ENCODE measurements around the gene CXCL16. TPM values are rescaled to one million over a fixed set of nuclear protein-coding genes. Genes with fewer than 3 reads are reported as not detected.

Gene CXCL16
- total RNA-seq, 1 experiment from 2014 or later, result 44.8 TPM

DNA sequence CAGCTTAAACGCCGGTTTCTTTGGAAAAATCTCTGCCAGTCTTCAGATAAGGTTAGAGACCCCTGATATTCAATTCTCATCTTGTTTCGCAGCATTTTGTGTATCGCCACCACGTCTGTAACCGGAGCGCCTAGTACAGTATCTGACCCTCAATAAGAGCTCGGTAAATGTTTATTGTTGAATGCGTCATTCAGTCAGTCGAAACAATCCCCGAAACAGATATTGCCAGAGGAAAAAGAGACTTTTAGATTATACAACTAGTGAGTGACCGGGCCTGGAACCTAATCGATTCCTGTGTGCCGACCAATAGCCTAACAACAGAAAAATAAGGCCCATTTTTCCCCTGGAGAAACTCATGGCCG, 36.4 kb downstream of the CXCL16 start:
- H3K36me3 ChIP-seq (ENCODE audit: control insufficient read depth in 1 of 2, insufficient read depth in 2 of 2, low read length in 2 of 2), result no peaks in the 10 kb centered on the region
- BruUV-seq (replicated peaks), result no TSS peak
- peak overlapping the region; percentile 100 for H3K9ac ChIP-seq (ENCODE audit: low read length)
- peak overlapping the region; percentile 96 for H3K4me2 ChIP-seq (ENCODE audit: low read length)
- no peak for ATAC-seq
- H3K9me2 ChIP-seq (ENCODE audit: insufficient read depth), result no peaks in the 10 kb centered on the region
- ChIA-PET RAD21 (ENCODE audit: low non-redundant PET in 1 of 2, low total read pairs in 2 of 2, uncharacterized antibody in 2 of 2, unreplicated experiment in 2 of 2) (no interaction called here), CTCF (no interaction called here), POLR2A (no interaction called here)
- intact Hi-C loops (cut with micrococcal nuclease), result no loop called here
- TF ChIP-seq SRF (IDR thresholded peaks at IDR 0.05; ENCODE audit: low read depth) (no peak), SIN3A (IDR thresholded peaks at IDR 0.05; ENCODE audit: low read depth) (no peak), CEBPB (IDR thresholded peaks at IDR 0.05; ENCODE audit: low read depth) (no peak), EZH2phosphoT487 (IDR thresholded peaks at IDR 0.05; ENCODE audit: borderline replicate concordance) (no peak), JUND (IDR thresholded peaks at IDR 0.05) (no peak), EGR1 (IDR thresholded peaks at IDR 0.05; ENCODE audit: low read depth) (no peak), POLR2AphosphoS5 (IDR thresholded peaks at IDR 0.05; ENCODE audit: low read depth, low read length) (no peak), RAD21 (IDR thresholded peaks at IDR 0.05; ENCODE audit: low read depth) (no peak), ZFX (IDR thresholded peaks at IDR 0.05) (no peak), POLR2A (IDR thresholded peaks at IDR 0.05; ENCODE audit: borderline replicate concordance, extremely low read depth, insufficient read depth, insufficient read length) (no peak), FOSL1 (IDR thresholded peaks at IDR 0.05; ENCODE audit: low read depth) (no peak), ATF3 (IDR thresholded peaks at IDR 0.05) (no peak), EZH2 (IDR thresholded peaks at IDR 0.05) (no peak), SP1 (IDR thresholded peaks at IDR 0.05; ENCODE audit: low read depth) (no peak), CBX3 (IDR thresholded peaks at IDR 0.05; ENCODE audit: low read depth) (no peak), TCF7L2 (IDR thresholded peaks at IDR 0.05; ENCODE audit: borderline replicate concordance, extremely low read depth, insufficient read depth, insufficient read length) (no peak), ELF1 (IDR thresholded peaks at IDR 0.05; ENCODE audit: borderline replicate concordance, low read depth) (no peak)
- TF ChIP-seq, protein P1, sequence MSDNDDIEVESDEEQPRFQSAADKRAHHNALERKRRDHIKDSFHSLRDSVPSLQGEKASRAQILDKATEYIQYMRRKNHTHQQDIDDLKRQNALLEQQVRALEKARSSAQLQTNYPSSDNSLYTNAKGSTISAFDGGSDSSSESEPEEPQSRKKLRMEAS (IDR thresholded peaks at IDR 0.05), result no peak
- TF ChIP-seq, protein P2, sequence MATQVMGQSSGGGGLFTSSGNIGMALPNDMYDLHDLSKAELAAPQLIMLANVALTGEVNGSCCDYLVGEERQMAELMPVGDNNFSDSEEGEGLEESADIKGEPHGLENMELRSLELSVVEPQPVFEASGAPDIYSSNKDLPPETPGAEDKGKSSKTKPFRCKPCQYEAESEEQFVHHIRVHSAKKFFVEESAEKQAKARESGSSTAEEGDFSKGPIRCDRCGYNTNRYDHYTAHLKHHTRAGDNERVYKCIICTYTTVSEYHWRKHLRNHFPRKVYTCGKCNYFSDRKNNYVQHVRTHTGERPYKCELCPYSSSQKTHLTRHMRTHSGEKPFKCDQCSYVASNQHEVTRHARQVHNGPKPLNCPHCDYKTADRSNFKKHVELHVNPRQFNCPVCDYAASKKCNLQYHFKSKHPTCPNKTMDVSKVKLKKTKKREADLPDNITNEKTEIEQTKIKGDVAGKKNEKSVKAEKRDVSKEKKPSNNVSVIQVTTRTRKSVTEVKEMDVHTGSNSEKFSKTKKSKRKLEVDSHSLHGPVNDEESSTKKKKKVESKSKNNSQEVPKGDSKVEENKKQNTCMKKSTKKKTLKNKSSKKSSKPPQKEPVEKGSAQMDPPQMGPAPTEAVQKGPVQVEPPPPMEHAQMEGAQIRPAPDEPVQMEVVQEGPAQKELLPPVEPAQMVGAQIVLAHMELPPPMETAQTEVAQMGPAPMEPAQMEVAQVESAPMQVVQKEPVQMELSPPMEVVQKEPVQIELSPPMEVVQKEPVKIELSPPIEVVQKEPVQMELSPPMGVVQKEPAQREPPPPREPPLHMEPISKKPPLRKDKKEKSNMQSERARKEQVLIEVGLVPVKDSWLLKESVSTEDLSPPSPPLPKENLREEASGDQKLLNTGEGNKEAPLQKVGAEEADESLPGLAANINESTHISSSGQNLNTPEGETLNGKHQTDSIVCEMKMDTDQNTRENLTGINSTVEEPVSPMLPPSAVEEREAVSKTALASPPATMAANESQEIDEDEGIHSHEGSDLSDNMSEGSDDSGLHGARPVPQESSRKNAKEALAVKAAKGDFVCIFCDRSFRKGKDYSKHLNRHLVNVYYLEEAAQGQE (IDR thresholded peaks at IDR 0.05; ENCODE audit: low read depth), result no peak
- TF ChIP-seq, protein P3, sequence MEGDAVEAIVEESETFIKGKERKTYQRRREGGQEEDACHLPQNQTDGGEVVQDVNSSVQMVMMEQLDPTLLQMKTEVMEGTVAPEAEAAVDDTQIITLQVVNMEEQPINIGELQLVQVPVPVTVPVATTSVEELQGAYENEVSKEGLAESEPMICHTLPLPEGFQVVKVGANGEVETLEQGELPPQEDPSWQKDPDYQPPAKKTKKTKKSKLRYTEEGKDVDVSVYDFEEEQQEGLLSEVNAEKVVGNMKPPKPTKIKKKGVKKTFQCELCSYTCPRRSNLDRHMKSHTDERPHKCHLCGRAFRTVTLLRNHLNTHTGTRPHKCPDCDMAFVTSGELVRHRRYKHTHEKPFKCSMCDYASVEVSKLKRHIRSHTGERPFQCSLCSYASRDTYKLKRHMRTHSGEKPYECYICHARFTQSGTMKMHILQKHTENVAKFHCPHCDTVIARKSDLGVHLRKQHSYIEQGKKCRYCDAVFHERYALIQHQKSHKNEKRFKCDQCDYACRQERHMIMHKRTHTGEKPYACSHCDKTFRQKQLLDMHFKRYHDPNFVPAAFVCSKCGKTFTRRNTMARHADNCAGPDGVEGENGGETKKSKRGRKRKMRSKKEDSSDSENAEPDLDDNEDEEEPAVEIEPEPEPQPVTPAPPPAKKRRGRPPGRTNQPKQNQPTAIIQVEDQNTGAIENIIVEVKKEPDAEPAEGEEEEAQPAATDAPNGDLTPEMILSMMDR (IDR thresholded peaks at IDR 0.05 in 2 of 3, conservative IDR thresholded peaks at IDR 0.05 in 1 of 3; ENCODE audit: borderline replicate concordance in 1 of 3, insufficient read depth in 1 of 3, low read depth in 2 of 3, low read length in 2 of 3), result no peak
- no peaks in the 10 kb centered on the region for H3K9me3 ChIP-seq (ENCODE audit: control insufficient read depth in 1 of 2, insufficient read depth in 1 of 2, low read depth in 1 of 2, low read length in 2 of 2)
- no peaks in the 10 kb centered on the region for H3K27me3 ChIP-seq (ENCODE audit: insufficient read depth, low read length)
- no peak for DNase-seq (ENCODE audit: low read depth, low spot score)
- no peaks in the 10 kb centered on the region for H4K20me1 ChIP-seq (ENCODE audit: insufficient read depth)
- peak overlapping the region; percentile 72 for H3K27ac ChIP-seq (ENCODE audit: low read depth, low read length)
- H2AFZ ChIP-seq (ENCODE audit: low read depth, low read length, poor library complexity, severe bottlenecking), result no peak overlapping the region
- H3K4me1 ChIP-seq (ENCODE audit: control insufficient read depth in 1 of 2, insufficient read depth in 2 of 2, low read length in 2 of 2), result peaks cover 5 to 35% of the 10 kb centered on the region in 2 experiments
- H3K4me3 ChIP-seq (replicated peaks in 1 of 2; ENCODE audit: low read depth in 1 of 2, low read length in 2 of 2), result peak overlapping the region; percentile 99 to 100
- H3K79me2 ChIP-seq (ENCODE audit: insufficient read depth, low read length), result peaks cover 66% of the 10 kb centered on the region
